HT-29 (cell line): ENCODE data around the gene OPN1MW3. TPM values are rescaled to one million over a fixed set of nuclear protein-coding genes. Genes with fewer than 3 reads are reported as not detected.
"Not testable (repeated sequence)": the region's sequence is repeated elsewhere in the genome, so short reads cannot be mapped to it uniquely, and the experiment has no call there.

Experiments used
- DNase-seq: peaks from one replicate; pipeline ENCODE4 v3.0.0-alpha.2; 2015; ENCODE audit warnings: low spot score
- total RNA-seq: library from RNA; depleted of rRNA; stranded (reverse); fragments of >200 nt; shearing (Covaris generic); gene quantifications from 2 replicates; pipeline ENCODE4 v1.2.3, GENCODE V29; 2014

Gene OPN1MW3
- total RNA-seq, 1 experiment from 2014 or later, result not detected

DNA sequence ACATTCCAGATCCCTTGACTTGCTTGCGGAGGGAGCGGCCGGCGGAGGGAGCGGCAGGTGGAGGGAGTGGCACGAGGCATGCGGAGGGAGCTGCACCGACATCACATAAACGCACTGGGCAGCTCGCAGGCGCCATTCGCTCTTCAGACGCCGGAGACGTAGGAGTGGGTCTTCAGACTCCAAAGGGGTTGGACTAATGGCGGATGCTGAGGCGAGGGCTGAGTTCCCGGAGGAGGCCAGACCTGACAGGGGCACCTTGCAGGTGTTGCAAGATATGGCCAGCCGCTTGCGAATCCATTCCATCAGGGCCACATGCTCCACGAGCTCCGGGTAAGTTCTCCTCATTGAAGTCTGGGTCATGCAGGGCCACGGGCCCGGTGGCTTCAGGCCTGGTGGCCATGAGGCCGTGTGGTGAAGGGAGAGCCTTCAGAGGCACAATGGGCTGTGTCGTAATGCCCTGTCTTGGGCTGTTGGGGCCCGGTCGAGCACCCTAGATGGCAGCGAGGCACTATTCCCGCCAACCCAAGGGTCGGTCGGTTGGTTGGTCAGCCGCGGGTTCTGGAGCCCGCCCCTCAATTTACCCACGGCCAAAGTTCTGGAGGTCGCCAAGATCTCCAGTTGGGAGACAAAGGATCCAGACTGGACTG lies 38.4 kb downstream of the OPN1MW3 start, which contains the start of gene TKTL1:
TSS of gene TKTL1 (plus strand) at position 132 of the 647 bp plus-strand sequence. CDS start at position 197, 65 bp downstream.
- no peak for DNase-seq

DNA sequence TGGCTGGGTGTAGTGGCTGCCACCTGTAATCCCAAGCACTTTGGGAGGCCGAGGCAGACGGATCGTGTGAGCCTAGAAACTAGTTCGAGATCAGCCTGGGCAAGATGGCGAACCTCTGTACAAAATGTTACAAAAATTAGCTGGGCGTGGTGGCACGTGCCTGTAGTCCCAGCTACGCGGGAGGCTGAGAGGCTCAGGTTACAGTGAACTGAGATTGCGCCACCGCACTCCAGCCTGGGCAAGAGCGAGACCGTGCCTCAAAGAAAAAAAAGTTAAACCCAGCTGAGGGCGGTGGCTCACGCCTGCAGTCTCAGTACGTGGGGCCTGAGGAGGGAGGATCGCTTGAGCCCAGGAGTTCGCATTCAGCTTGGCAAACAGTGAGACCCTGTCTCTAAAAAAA lies 39.3 kb downstream of the OPN1MW3 start:
- no peak for DNase-seq

DNA sequence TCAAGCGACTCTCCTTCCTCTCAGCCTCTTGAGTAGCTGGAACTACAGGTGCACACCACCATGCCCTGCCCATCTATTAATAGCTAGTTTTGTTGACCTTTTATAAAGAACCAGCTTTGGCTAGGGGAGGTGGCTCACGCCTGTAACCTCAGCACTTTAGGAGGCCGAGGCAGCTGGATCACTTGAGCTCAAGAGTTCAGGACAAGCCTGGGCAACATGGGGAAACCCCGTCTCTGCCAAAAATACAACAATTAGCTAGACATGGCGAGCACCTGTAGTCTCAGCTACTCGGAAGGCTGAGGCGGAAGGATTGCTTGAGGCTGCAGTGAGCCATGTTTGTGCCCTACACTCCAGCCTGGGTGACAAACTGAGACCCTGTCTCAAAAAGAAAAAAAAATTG lies 40.9 kb downstream of the OPN1MW3 start:
- DNase-seq, result no peak

DNA sequence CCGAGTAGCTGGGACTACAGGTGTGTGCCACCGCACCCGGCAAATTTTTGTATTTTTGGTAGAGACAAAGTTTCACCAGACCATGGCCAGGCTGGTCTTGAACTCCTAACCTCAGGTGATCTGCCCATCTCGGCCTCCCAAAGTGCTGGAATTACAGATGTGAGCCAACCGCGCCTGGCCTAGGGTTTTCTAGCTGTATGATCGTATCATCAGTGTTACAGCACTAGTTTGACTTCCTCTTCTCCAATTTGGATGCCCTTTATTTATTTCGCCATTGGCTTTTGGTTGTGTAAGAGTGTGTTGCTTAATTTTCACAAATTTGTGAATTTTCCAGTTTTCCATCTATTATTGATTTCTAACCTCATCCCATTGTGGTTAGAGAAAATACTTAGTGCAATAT lies 43.4 kb downstream of the OPN1MW3 start:
- no peak for DNase-seq

DNA sequence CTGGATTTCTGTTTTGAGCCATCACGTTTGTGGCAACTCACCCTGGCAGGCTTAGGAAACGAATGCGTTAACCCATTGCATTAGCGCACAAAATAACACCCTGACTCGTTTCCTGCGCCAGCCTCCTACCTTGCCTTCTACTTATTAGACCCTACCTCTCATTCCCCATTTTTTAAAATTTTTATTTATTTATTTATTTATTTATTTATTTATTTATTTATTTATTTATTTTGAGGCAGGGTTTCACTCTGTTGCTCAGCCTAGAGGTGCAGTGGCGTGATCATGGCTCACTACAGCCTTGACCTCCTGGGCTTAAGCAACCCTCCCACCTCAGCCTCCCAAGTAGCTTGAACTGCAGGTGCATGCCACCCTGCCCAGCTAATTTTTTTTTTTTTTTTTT lies 45.6 kb downstream of the OPN1MW3 start:
- DNase-seq, result not testable (repeated sequence)

DNA sequence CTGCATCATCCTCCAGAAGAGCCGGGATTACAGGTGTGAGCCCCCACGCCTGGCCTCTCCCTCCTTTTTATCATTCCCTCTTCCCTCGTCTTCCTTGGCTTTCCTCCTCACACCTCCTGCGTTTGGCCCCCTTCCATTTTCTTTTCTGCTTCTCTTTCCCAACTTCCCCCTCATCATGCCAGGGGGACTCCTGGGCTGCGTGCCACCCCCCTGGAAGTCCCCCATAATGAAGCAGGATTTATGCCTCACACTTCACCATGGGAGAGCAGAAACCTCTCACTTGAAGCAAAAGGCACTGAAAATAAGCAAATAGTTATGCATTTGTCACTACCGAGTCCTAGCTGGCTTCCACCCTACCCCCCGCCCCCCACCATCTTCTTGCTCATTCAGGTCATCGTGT lies 46.1 kb downstream of the OPN1MW3 start:
- no peak for DNase-seq

DNA sequence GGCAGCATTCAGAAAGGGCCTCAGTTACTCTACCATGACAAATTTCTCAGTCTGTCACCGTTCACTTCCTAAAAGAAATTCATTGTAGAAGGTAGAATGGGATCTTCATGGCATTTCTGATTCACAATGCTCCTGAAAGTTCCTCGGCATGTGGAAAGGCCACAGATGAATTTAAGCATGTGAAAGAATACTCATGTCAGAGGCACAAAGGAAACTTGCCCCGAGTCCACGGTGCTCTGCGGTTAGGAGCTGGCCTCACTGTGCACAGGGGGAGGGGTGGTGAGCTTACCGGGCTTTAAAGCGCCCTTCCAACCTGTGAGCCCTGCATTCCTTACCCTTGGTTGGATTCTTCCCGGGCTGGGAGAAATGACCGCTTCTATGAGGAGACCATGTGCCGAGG lies 47.5 kb downstream of the OPN1MW3 start:
- DNase-seq, result no peak

DNA sequence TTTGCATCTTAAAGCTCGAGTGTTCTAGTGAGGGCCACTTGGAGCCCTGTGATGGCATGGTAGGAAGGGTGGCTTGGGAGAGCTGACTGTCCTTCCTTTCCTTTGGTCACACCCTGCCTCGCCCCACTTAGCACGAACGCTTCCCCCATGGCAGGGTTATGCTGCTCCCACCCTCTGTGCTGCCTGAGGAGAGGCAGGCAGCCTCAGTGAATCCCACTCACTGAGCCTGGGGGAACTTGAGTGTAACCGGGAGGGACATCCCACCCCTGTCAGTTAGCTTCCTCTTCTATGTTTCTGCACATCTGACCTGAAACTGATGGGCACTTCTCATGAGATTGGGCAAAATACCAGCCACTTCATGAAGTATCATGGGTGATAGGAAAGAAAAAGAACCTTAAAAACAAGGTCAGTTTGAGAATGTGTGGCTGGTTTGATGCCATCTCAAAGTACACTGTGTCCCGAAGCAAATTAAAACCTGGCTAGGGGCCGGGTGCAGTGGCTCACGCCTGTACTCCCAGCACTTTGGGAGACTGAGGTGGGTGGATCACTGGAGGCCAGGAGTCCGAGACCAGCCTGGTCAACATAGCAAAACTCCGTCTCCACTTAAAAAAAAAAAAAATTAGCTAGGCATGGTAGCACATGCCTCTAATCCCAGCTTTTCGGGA lies 48.3 kb downstream of the OPN1MW3 start:
- DNase-seq, result no peak

DNA sequence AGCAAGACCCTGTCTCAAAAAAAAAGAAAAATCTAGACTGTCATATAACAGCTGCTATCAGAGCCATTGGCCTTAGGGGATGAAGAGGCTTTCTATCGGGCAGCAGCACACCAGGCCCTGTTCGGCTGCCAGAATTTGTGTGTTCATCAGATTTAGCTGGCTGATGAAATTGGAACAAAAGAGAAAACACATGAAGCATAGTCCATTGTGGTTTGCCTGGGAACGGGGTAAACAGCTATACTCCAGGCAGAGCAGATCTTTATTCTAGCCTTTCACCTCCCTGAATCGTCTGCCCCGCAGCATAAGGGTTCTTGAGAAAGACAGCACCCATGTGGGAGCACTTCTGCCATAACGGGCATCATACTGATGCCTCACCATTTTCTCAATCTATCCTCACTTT lies 49.8 kb downstream of the OPN1MW3 start:
- DNase-seq, result no peak

DNA sequence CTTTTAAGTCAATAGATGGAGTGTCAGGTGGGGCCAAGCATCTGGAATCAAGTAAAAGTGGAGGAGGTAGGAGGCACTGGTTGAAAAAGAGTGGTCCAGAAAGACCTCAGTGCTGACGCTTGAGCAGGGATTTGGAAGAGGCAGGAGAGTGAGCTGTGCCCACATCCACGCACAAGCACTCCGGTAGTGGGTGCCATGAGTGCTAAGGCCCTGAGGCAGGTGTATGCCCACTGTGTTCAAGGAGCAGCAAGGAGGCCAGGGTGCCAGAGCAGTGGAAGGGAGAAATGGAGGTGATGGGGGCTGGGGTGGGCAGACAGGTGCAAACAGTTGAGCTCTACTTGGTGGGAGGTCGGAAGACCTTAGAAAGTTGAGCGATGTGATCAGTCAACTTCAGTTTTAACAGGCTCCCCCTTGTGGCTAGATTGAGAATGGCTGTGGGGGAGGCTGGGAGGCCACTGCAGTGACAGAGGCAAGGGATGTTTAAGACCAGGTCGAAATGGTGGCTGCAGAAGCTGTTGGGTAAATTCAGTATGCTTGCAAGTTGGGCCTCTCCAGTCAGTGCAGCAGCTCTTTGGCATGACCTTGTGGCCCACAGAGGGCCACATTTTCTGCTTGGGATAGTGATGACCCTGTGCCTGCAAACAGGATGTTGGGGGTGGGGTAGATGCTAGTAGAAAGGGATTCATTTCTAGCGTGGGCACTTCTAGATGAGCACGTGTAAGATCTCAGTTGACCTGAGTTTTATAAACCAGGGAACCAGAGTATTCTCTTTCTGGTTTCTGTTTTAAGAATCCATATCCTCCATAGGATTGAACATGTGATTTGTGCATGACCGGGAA lies 50.9 kb downstream of the OPN1MW3 start:
- DNase-seq, result peak; percentile 76

DNA sequence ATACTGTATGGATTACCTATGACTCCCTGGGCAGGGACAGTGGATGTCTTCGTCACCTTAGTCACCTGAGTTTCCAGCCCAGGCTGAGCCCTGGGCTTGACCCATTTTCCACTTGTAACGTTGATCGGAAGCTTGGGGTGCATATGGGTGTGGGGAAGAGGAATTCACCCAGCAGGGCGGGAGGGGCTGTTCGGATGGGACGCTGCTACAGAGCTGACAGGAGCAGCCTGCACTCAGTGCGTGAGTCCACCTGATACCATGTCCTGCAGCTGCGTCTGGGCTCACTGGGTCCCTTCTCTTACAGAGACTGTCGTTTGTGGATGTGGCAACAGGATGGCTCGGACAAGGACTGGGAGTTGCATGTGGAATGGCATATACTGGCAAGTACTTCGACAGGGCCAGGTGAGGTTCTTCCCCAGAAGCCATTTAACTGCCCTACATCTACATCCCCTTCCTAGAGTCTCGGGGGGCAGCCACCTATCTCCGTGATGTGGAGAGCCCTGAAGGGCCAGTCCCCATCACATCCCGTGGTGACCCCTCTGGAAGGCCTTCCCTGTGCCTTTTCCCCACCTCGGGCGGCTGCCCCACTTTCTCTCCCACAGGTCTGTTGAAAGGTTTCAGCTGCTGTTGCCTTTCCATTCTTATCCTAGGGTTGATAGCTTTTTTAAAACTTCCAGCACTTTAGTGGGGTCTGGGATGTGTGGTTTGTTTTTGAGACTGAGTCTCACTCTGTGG lies 51.8 kb downstream of the OPN1MW3 start:
- DNase-seq, result no peak

DNA sequence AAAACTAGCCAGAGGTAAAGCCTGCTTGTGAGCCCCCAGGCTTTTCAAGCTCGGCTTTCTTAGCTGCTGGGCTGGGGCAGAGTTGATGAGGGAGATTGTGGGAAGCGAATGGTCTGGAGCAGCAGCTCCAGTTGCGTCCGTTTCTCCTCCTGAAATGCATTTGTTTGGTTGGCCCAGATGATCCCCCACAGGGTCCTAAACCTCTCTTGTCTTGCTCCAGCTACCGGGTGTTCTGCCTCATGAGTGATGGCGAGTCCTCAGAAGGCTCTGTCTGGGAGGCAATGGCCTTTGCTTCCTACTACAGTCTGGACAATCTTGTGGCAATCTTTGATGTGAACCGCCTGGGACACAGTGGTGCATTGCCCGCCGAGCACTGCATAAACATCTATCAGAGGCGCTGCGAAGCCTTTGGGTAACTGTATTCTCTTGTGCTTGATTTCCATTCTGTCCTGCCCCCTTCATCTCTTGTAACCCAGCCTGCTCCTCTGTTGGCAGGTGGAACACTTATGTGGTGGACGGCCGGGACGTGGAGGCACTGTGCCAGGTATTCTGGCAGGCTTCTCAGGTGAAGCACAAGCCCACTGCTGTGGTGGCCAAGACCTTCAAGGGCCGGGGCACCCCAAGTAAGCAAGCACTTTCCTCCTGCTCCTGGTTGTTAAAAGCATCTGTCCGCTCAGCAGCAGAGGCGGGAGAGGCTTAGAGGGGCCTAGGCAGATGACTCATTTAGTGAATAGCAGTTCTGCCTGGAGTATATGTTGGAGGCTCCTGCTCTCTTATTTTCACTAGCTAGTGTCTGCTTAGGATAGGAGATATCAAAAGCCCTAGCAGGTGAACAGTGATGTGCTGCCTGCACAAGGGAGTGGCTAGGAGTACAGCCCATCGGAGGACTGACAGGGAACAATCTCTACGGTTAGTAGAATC lies 53.5 kb downstream of the OPN1MW3 start:
- no peak for DNase-seq

DNA sequence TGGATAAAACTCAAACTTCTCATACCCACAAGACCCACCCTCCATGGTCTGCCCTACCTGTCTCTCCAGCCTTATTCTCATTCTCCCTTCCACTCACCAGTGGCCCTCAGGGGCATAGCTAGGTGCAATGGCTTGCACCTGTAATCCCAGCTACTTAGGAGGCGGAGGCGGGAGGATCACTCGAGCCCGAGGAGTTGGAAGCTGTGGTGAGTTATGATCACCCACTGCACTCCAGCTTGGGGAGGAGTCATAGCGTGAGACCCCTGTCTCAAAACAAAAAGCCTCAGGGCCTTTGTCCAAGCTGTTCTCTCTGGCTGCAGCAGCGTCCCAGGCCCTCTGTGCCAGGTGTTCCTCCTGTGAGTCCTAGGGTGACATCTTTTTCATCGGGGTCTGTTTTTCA lies 54.7 kb downstream of the OPN1MW3 start:
- no peak for DNase-seq

DNA sequence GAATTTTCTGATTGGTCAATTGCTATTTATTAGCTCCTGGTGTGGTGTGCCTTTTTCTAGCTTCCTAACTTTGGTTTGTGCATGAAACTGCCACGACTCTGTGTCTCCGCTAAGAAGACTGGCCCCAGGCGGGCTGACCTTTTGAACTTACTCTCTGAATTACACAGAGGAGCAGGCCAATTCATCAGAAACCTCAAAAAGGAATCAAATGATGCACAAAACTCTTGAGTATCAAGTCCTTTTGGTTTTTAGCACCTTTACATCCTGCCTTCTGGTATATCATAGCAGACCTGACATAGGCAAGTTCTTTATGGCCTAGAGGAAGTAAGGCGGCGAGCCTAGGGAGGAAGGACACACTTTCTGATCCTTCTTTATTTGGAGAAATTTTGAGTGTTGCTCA lies 55.8 kb downstream of the OPN1MW3 start:
- no peak for DNase-seq

DNA sequence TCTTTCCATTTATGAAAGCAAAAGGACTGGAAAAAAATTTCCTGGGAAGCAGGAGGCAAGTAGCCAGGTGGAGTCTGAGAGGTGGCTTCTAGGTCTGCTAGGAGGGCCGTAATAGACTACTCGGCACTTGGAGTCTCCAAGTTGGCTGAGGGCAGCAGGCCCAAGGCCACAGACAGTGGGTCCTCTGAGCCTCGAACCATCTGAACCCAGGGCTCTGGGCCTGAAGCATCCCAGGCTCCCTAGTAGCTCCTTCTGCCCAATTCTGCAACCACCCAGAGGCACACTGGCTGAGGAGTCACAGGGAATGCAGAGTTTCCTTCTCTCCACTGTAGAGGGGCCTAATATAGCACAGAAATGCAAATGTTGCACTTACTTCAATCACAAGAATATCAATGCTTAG lies 58.0 kb downstream of the OPN1MW3 start:
- DNase-seq, result no peak

DNA sequence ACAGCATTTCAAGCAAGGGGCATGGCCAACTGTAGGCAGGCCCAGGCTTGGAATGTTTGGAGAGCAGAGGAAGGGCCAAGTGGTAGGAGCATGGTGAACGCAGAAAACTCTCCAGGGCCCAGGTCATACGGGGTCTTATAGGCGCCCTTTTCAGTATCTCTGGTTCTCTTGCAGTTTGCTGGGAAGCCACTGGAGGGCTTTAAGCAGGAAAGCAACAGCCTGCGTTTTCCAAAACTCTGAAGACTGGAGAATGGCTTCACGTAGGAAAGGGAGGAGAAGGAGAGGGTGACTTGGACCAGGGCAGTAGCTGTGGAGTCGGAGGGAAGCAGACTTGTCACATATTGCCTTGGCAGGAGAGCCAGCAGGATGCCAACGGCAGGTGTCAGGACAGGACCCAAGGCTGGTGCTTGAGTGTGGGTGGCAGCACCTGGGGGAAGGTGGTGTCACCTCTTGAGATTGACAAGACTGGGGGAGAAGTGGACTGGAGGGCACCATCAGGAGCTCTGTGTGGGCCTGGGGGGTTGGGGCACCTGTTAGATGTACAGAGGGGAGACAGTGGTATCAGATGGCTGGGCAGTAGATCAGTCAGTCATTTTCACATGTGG lies 60.1 kb downstream of the OPN1MW3 start:
- DNase-seq, result peak; percentile 53

DNA sequence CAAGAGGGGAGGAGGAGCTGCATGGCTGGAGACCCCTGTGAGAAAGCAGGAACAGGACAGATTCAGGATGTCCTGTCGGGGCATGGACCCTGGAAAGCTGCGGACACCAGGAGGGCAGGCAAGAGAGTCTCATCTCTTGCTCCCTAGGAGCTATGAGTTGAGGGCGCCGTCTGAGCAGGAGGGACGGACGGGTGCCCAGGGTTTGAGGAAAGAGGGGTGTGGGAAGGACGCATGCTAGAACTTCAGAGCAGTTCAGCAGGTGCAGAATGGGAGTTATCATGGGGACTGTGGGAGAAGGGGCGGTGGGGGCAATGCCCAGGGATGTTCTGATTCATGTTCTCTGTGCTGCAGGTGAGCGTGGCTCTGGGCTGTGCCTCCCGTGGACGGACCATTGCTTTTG lies 63.0 kb downstream of the OPN1MW3 start:
- DNase-seq, result no peak
